Endothelial cell of umbilical vein (primary cell): ENCODE results near the gene CDC25C. TPM values are rescaled to one million over a fixed set of nuclear protein-coding genes. Genes with fewer than 3 reads are reported as not detected.

ENCODE experiments used
- BruUV-seq: library from RNA; stranded (reverse); fragments of 400-500 nt; replicated peaks from 2 replicates; lab custom pipeline; 2021; lab: Mats Ljungman, UMichigan
- CTCF ChIA-PET: fragments of 300-600, 350-600 bp; sonication (Branson Sonifier 250); formaldehyde crosslinking; loops from one replicate; lab custom pipeline; 2021; ENCODE audit warnings: antibody characterized with exemption, inconsistent platforms; lab: Charles Lee
- POLR2A ChIA-PET: fragments of 300-600, 350-600 bp; sonication (Branson Sonifier 250); formaldehyde crosslinking; loops from one replicate; lab custom pipeline; 2021; ENCODE audit warnings: antibody characterized with exemption, inconsistent platforms; lab: Charles Lee
- DNase-seq: peaks from one replicate; pipeline ENCODE4 v3.0.0-alpha.2; 2011; ENCODE audit warnings: low read depth, low spot score
- FAIRE-seq: peaks from 2 replicates; lab custom pipeline; 2011; peaks lifted over from hg19 to GRCh38; lab: Jason Lieb, UNC
- H2AFZ ChIP-seq: 2 replicates; pipeline ENCODE4 v1.6.0; 2012; ENCODE audit warnings: low read depth, low read length, control low read depth, inconsistent platforms
- H3K27ac ChIP-seq: 2 replicates; pipeline ENCODE4 v1.5.1; 2011; ENCODE audit warnings: low read depth, mild to moderate bottlenecking, control low read depth, low read length, moderate library complexity; ENCODE audit not compliant: insufficient read depth
- H3K27me3 ChIP-seq, 2 experiments: 2 replicates each; pipeline versions ENCODE4 v1.6.0 to v1.6.1; 2011; ENCODE audit warnings: low read length in 2 of 2, mixed read lengths in 1 of 2; ENCODE audit not compliant: control insufficient read depth in 2 of 2, insufficient read depth in 2 of 2
- H3K36me3 ChIP-seq, 2 experiments: 2 replicates in 1 of 2; 3 replicates in 1 of 2; pipeline ENCODE4 v1.5.1; 2011; ENCODE audit warnings: low read length in 2 of 2, mild to moderate bottlenecking in 1 of 2, moderate library complexity in 1 of 2; ENCODE audit not compliant: control insufficient read depth in 2 of 2, insufficient read depth in 2 of 2; ENCODE audit errors: extremely low read depth in 1 of 2
- H3K4me1 ChIP-seq: 3 replicates; pipeline ENCODE4 v1.5.1; 2011; ENCODE audit warnings: mild to moderate bottlenecking, low read length; ENCODE audit not compliant: control insufficient read depth, insufficient read depth; ENCODE audit errors: extremely low read depth
- H3K4me2 ChIP-seq: 2 replicates; pipeline ENCODE4 v1.6.1; 2011; ENCODE audit warnings: low read length, control low read depth, mixed read lengths; ENCODE audit not compliant: insufficient read depth
- H3K4me3 ChIP-seq, 3 experiments: fragments of 200-600 bp in 1 of 3; sonication (generic), shearing (Covaris generic) in 1 of 3; replicated peaks in 1 of 3; 2 replicates each; pipeline ENCODE4 v1.5.1; 2011 to 2016; ENCODE audit warnings: control low read depth in 3 of 3, low read length in 3 of 3, mild to moderate bottlenecking in 2 of 3, inconsistent platforms in 1 of 3, low read depth in 1 of 3, moderate library complexity in 1 of 3; ENCODE audit not compliant: insufficient read depth in 1 of 3
- H3K79me2 ChIP-seq: 2 replicates; pipeline ENCODE4 v1.6.0; 2012; ENCODE audit warnings: low read length, inconsistent platforms; ENCODE audit not compliant: control insufficient read depth, insufficient read depth
- H3K9ac ChIP-seq: replicated peaks from 2 replicates; pipeline ENCODE3; 2011; ENCODE audit warnings: low read length, control low read depth; ENCODE audit not compliant: insufficient read depth; ENCODE audit errors: extremely low read depth
- H3K9me1 ChIP-seq: replicated peaks from 3 replicates; pipeline ENCODE4 v1.6.0; 2011; ENCODE audit warnings: mild to moderate bottlenecking, low read length; ENCODE audit not compliant: control insufficient read depth, insufficient read depth; ENCODE audit errors: extremely low read depth
- H3K9me3 ChIP-seq: replicated peaks from 2 replicates; pipeline ENCODE4 v1.5.1; 2012; ENCODE audit warnings: low read length, inconsistent platforms; ENCODE audit not compliant: control insufficient read depth, insufficient read depth
- H4K20me1 ChIP-seq: replicated peaks from 2 replicates; pipeline ENCODE3; 2011; ENCODE audit warnings: mild to moderate bottlenecking, low read length; ENCODE audit not compliant: control insufficient read depth, insufficient read depth; ENCODE audit errors: extremely low read depth
- CTCF ChIP-seq, 2 donors: IDR thresholded peaks; 1 replicate in 1 of 2; 2 replicates in 1 of 2; pipeline ENCODE4 v1.5.1; 2011; ENCODE audit warnings: low read length in 2 of 2, mild to moderate bottlenecking in 2 of 2, moderate library complexity in 2 of 2, control low read depth in 1 of 2, inconsistent platforms in 1 of 2, low read depth in 1 of 2; ENCODE audit not compliant: insufficient read depth in 1 of 2; ENCODE audit errors: extremely low read depth in 1 of 2
- EZH2 ChIP-seq: IDR thresholded peaks from 2 replicates; pipeline ENCODE4 v1.6.1; 2012; ENCODE audit warnings: borderline replicate concordance, low read depth, mild to moderate bottlenecking, moderate library complexity, low read length, inconsistent platforms; ENCODE audit not compliant: severe bottlenecking
- GATA2 ChIP-seq: IDR thresholded peaks from 2 replicates; pipeline ENCODE4 v1.7.0; 2011; ENCODE audit warnings: low read depth, mild to moderate bottlenecking, moderate library complexity, mixed read lengths, low read length; ENCODE audit not compliant: insufficient read length, insufficient read depth
- JUN ChIP-seq: IDR thresholded peaks from 2 replicates; pipeline ENCODE4 v1.6.1; 2011; ENCODE audit warnings: borderline replicate concordance, low read depth; ENCODE audit not compliant: insufficient read length, insufficient read depth
- dilution Hi-C: fragments of 300-500 bp; cut with MboI; formaldehyde crosslinking; loops from one replicate; pipeline ENCODE4 v1.15.0; 2019; ENCODE audit warnings: low sequenced_read_pairs; ENCODE audit not compliant: extremely low pct_ligation_motif_present
- intact Hi-C: fragments of 100-400 bp; cut with micrococcal nuclease; formaldehyde crosslinking; loops from one replicate; pipeline ENCODE4 v1.10.0; 2022
- polyA plus RNA-seq, 4 experiments: library from polyadenylated mRNA; depleted of rRNA in 3 of 4; stranded (reverse) in 3 of 4; unstranded in 1 of 4; fragments of >200 nt; gene quantifications; 2 replicates each; pipeline versions ENCODE4 v1.2.1 to v1.2.3, GENCODE V29; 2011 to 2012; ENCODE audit warnings: missing spikeins in 1 of 4
- total RNA-seq: library from RNA; stranded (reverse); gene quantifications from 2 replicates; pipeline ENCODE4 v1.2.3, GENCODE V29; 2021

Gene CDC25C
- total and polyA plus RNA-seq, 2 donors (not counting 3 experiments of a cell fraction or from before 2014, with no cell fraction given): 8.1 to 13.6 TPM

GRCh38 chr5:138336952-138337684 lies 5.5 kb upstream of the CDC25C start:
- ChIA-PET CTCF (interaction anchor here (4.1 kb wide), 1 partner anchor 16 kb away, joined by 64 read pairs; the partner anchor contains the start of gene KDM3B), POLR2A (interaction anchor here (2.5 to 4.3 kb wide), 2 partner anchors 16 to 33 kb away, joined by 8 to 58 read pairs; partner anchors contain the start of gene KDM3B)
- Histone ChIP-seq H3K27ac (peak overlapping the region; percentile 81), H3K9me1 (no peaks in the 10 kb centered on the region), H3K4me3 (peak overlapping the region; percentile 3 to 84 (median 58)), H3K9ac (peak overlapping the region; percentile 81), H3K9me3 (no peaks in the 10 kb centered on the region), H2AFZ (peak overlapping the region; percentile 74), H3K27me3 (no peaks in the 10 kb centered on the region), H3K4me1 (peaks cover 13% of the 10 kb centered on the region), H3K79me2 (peaks cover 34% of the 10 kb centered on the region), H4K20me1 (no peaks in the 10 kb centered on the region), H3K4me2 (peak overlapping the region; percentile 16), H3K36me3 (peaks cover 0 to 3% of the 10 kb centered on the region in 2 experiments)
- FAIRE-seq (no peak), DNase-seq (no peak)
- intact Hi-C loops (loop anchor here (5.0 kb wide), 1 partner anchor 115 kb away; no protein-coding TSS in a partner anchor), dilution Hi-C loops (no loop called here)
- TF ChIP-seq CTCF (IDR thresholded peaks at IDR 0.05; ENCODE audit: extremely low read depth in 1 of 2, insufficient read depth in 1 of 2, low read depth in 1 of 2, low read length in 2 of 2): no peak
- peak; percentile 67 for TF ChIP-seq JUN
- TSS peak; percentile 83 for BruUV-seq

- no peak overlapping the region for H3K9ac ChIP-seq
- H3K27me3 ChIP-seq: no peaks in the 10 kb centered on the region
- POLR2A ChIA-PET: no interaction called here
- no TSS peak for BruUV-seq
- no peaks in the 10 kb centered on the region for H3K9me1 ChIP-seq
- CTCF ChIA-PET: no interaction called here
- no peak for DNase-seq
- dilution Hi-C loops (no loop called here), intact Hi-C loops (loop anchor here (5.0 kb wide), 2 partner anchors 113 to 158 kb away; partner anchors contain the start of genes BRD8 and KIF20A)
- no peak overlapping the region for H3K4me3 ChIP-seq
- no peaks in the 10 kb centered on the region for H3K36me3 ChIP-seq
- H3K9me3 ChIP-seq: no peaks in the 10 kb centered on the region
- peak; percentile 45 for TF ChIP-seq GATA2
- TF ChIP-seq EZH2: no peak
- H3K4me2 ChIP-seq: no peak overlapping the region
- FAIRE-seq: no peak
- H2AFZ ChIP-seq: no peak overlapping the region
- H3K4me1 ChIP-seq: peaks cover 19% of the 10 kb centered on the region
- no peaks in the 10 kb centered on the region for H4K20me1 ChIP-seq
- H3K79me2 ChIP-seq: peaks cover 23% of the 10 kb centered on the region
- H3K27ac ChIP-seq: no peak overlapping the region
Measured at GRCh38 chr5:138334867-138335447, 3.4 kb upstream of the CDC25C start.
